Measurements from ENCODE around the gene OTOP3.

Gene OTOP3

GRCh38 chr17:74935585-74936469, at the start of gene OTOP3:
Gene OTOP3 (plus strand): TSS chr17:74935898. CDS start chr17:74935922, 24 bp downstream.
- TF ChIP-seq CTCF (IDR thresholded peaks at IDR 0.05; ENCODE audit: low read depth, low read length) = no peak
- no peak for DNase-seq (ENCODE audit: extremely low read depth, low read depth)

- no peak for DNase-seq (ENCODE audit: extremely low read depth, low read depth)
- no peak for TF ChIP-seq CTCF (IDR thresholded peaks at IDR 0.05; ENCODE audit: low read depth, low read length)
Measured at GRCh38 chr17:74888469-74888868, 47.2 kb upstream of the OTOP3 start.

- no peak for TF ChIP-seq CTCF (IDR thresholded peaks at IDR 0.05; ENCODE audit: low read depth, low read length)
- DNase-seq (ENCODE audit: extremely low read depth, low read depth) = no peak
Measured at GRCh38 chr17:74890554-74890953, 45.1 kb upstream of the OTOP3 start.

GRCh38 chr17:74892013-74892841, 43.5 kb upstream of the OTOP3 start:
- TF ChIP-seq CTCF (IDR thresholded peaks at IDR 0.05; ENCODE audit: low read depth, low read length) = no peak
- no peak for DNase-seq (ENCODE audit: extremely low read depth, low read depth)

GRCh38 chr17:74892974-74893911, 42.5 kb upstream of the OTOP3 start, which contains the start of gene FADS6:
Gene FADS6 (minus strand): TSS chr17:74893633. CDS start chr17:74893595, 38 bp downstream.
- TF ChIP-seq CTCF (IDR thresholded peaks at IDR 0.05; ENCODE audit: low read depth, low read length) = no peak
- DNase-seq (ENCODE audit: extremely low read depth, low read depth) = no peak

- no peak for DNase-seq (ENCODE audit: extremely low read depth, low read depth)
- no peak for TF ChIP-seq CTCF (IDR thresholded peaks at IDR 0.05; ENCODE audit: low read depth, low read length)
Measured at GRCh38 chr17:74893936-74894671, 41.6 kb upstream of the OTOP3 start.

Data from AG09319 (cell line).